ENCODE data around the gene GLOD4. TPM values are rescaled to one million over a fixed set of nuclear protein-coding genes. Genes with fewer than 3 reads are reported as not detected.
A peak's percentile ranks its signal among the peaks of the same experiment; 100 is the strongest.

Gene GLOD4
- total and polyA plus RNA-seq, 11 donors, result 14.0 to 39.7 (median 25.4) TPM

- no peak overlapping the region for H3K4me3 ChIP-seq
- no peak for TF ChIP-seq POLR2A (IDR thresholded peaks at IDR 0.05)
- peak overlapping the region in 4 of 12 donors; percentile 11 to 50 (median 36) for H3K27ac ChIP-seq
- intact Hi-C loops (cut with DNase I), result loop anchor here in 8 of 10 donors (2.0 to 10.0 kb wide), 5 partner anchors 47 to 260 kb away; no protein-coding TSS in a partner anchor
- 73 to 87% (median 80%) methylated on average over 15 to 22 of the region's 22 CpGs for WGBS, 4 donors
- no peaks in the 10 kb centered on the region for H3K27me3 ChIP-seq
- DNase-seq (peak in 2 of 5 donors; percentile 23 to 34), ATAC-seq (peak in 1 of 4 donors; percentile 4)
- peaks cover 0 to 30% (median 10%) of the 10 kb centered on the region in 12 donors for H3K4me1 ChIP-seq
- peaks cover 0 to 14% (median 4%) of the 10 kb centered on the region in 9 donors for H3K36me3 ChIP-seq
- no peaks in the 10 kb centered on the region for H3K9me3 ChIP-seq
These were observed 15.3 kb upstream of the GLOD4 start for GRCh38 chr17:797236-797840.

DNA sequence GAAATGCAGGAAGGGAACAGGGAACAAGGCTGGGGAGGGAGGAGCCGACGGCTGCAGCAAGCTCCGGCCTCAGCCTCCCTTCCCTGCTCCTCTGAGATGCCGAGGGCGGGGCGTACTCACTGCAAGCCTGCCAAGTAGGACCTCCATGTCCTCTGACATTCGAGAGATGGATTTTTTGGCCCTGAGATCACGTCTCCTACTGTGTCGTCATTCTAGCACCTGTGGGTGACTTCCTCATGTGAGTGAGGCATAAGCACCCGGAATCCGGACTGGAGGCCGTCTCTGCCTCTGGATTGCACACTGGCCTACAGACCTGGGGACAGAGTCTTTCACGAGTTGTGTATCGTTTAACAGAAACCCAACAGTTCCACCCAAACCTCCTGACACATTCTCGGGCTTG lies 14.5 kb upstream of the GLOD4 start:
- Histone ChIP-seq H3K27me3 (no peaks in the 10 kb centered on the region), H3K36me3 (peaks cover 0 to 21% (median 12%) of the 10 kb centered on the region in 9 donors), H3K9me3 (no peaks in the 10 kb centered on the region), H3K27ac (peak overlapping the region in 2 of 12 donors; percentile 34 to 50), H3K4me1 (peaks cover 0 to 30% (median 10%) of the 10 kb centered on the region in 12 donors), H3K4me3 (no peak overlapping the region)
- intact Hi-C loops (cut with DNase I), result loop anchor here in 8 of 10 donors (2.0 to 10.0 kb wide), 5 partner anchors 48 to 261 kb away; no protein-coding TSS in a partner anchor
- DNase-seq (peak in 2 of 5 donors; percentile 26 to 27), ATAC-seq (peak in 1 of 4 donors; percentile 16)
- 72 to 85% (median 76%) methylated on average over 14 to 15 of the region's 15 CpGs for WGBS, 4 donors
- no peak for TF ChIP-seq POLR2A (IDR thresholded peaks at IDR 0.05)
- TF ChIP-seq, protein P1, sequence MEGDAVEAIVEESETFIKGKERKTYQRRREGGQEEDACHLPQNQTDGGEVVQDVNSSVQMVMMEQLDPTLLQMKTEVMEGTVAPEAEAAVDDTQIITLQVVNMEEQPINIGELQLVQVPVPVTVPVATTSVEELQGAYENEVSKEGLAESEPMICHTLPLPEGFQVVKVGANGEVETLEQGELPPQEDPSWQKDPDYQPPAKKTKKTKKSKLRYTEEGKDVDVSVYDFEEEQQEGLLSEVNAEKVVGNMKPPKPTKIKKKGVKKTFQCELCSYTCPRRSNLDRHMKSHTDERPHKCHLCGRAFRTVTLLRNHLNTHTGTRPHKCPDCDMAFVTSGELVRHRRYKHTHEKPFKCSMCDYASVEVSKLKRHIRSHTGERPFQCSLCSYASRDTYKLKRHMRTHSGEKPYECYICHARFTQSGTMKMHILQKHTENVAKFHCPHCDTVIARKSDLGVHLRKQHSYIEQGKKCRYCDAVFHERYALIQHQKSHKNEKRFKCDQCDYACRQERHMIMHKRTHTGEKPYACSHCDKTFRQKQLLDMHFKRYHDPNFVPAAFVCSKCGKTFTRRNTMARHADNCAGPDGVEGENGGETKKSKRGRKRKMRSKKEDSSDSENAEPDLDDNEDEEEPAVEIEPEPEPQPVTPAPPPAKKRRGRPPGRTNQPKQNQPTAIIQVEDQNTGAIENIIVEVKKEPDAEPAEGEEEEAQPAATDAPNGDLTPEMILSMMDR (IDR thresholded peaks at IDR 0.05), result no peak

GRCh38 chr17:795721-796120 lies 13.6 kb upstream of the GLOD4 start:
- Histone ChIP-seq H3K4me3 (no peak overlapping the region), H3K36me3 (peaks cover 0 to 26% (median 16%) of the 10 kb centered on the region in 9 donors), H3K4me1 (peaks cover 0 to 30% (median 10%) of the 10 kb centered on the region in 12 donors), H3K9me3 (no peaks in the 10 kb centered on the region), H3K27me3 (no peaks in the 10 kb centered on the region), H3K27ac (peak overlapping the region in 5 of 12 donors; percentile 49 to 74 (median 57))
- DNase-seq, result peak in 2 of 5 donors; percentile 4 to 11
- no peak for TF ChIP-seq POLR2A (IDR thresholded peaks at IDR 0.05)
- TF ChIP-seq, protein P1 (IDR thresholded peaks at IDR 0.05), result no peak
- no peak for ATAC-seq
- WGBS, 4 donors, result 70 to 80% (median 73%) methylated on average over 9 of the region's 9 CpGs
- intact Hi-C loops (cut with DNase I), result loop anchor here (1.0 to 10.0 kb wide), 11 partner anchors 49 to 262 kb away; partner anchors contain the start of gene NXN (in 2 of the 10)

DNA sequence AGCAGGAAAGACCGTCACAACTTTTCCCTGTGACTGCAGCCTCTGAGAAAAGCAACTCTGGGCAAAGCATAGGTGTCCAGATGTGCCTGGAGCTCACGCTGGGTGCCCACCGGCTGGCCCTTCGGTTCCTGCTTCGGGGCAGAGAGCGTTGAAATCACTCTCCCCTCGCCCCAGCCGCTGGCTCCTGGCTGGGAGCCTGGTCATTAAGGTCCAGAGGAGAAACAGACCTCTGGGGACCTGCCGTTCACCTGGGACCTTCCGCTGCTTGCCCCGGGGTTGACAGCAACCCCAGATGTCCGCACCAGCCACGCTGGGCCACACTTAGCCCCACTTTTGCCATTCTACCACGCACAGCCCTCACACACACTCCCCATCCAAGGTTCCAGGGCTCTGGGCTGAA lies 13.2 kb upstream of the GLOD4 start:
- 37 to 48% (median 44%) methylated on average over 14 of the region's 14 CpGs for WGBS, 4 donors

More for the DNA sequence above, 13.2 kb upstream of the GLOD4 start:
- intact Hi-C loops (cut with DNase I), result loop anchor here (1.0 to 10.0 kb wide), 10 partner anchors 50 to 262 kb away; partner anchors contain the start of gene NXN (in 2 of the 10)
- Histone ChIP-seq H3K27me3 (no peaks in the 10 kb centered on the region), H3K4me3 (peak overlapping the region in 11 of 12 donors; percentile 14 to 55 (median 43)), H3K36me3 (peaks cover 0 to 23% (median 16%) of the 10 kb centered on the region in 9 donors), H3K27ac (peak overlapping the region in 10 of 12 donors; percentile 4 to 74 (median 51)), H3K4me1 (peaks cover 0 to 30% (median 10%) of the 10 kb centered on the region in 12 donors), H3K9me3 (no peaks in the 10 kb centered on the region)
- no peak for TF ChIP-seq POLR2A (IDR thresholded peaks at IDR 0.05)
- TF ChIP-seq, protein P1 (IDR thresholded peaks at IDR 0.05), result no peak
- ATAC-seq, result peak in 1 of 4 donors; percentile 2
- DNase-seq, result peak in 2 of 5 donors; percentile 22 to 52
